Fibroblast of skin of left biceps (primary cell): ENCODE data around the gene FAM90A1.
"Not testable (repeated sequence)": the region's sequence is repeated elsewhere in the genome, so short reads cannot be mapped to it uniquely, and the experiment has no call there.

Source experiments
- DNase-seq, 2 experiments: peaks; one replicate each; pipeline ENCODE4 v3.0.0-alpha.2; 2013; ENCODE audit warnings: low read depth in 2 of 2

The FAM90A1 gene

GRCh38 chr12:8172911-8173310 is 54.5 kb downstream of the FAM90A1 start:
- not testable (repeated sequence) for DNase-seq
